ENCODE results near the gene SRMS. TPM values are rescaled to one million over a fixed set of nuclear protein-coding genes. Genes with fewer than 3 reads are reported as not detected.

The SRMS gene
- polyA plus RNA-seq, 1 donor (not counting 4 experiments of a cell fraction or from before 2014, with no cell fraction given) = 0.10 TPM

DNA sequence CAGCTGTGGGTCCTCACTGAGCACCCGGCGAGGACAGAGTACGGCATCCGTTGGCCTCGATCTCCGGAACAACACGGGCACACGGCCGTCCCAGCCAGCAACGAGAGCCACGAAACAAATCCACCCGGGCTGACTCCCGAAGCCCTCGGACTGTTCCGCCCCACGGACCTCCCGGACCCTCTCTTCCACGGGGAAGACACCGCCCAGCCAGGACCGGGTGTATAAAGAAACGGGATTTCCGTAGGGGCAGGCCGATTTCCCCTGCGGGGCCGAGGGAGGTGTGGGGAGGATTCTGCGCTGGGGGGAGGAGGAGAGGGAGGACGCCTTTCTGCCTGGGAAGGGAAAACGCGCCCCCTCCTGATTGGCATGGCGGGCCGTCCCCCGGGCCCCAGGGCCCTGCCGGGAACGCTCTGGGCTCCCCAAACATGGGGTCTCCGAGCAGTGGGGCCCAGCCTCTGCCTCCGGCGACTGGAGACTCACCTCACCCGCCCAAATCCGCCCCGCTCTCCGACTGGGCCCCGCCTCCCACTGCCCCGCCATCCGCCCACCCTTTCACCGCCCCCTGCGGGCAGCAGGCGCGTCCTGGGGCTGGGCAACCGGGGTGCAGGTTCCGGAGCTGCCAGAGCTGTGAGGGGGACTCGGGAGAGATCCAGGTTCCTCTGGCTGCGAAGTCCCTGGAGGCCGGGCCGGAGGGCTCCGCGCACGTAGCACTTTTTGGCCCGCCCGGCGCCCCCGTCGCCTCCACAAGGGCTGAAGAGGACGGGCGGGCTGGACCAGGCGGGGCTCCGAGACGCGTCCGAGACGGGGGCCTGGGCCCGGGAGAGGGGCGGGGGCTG is 27.7 kb downstream of the SRMS start:
- Histone ChIP-seq H3K27me3 (ENCODE audit: control insufficient read depth, extremely low read depth, insufficient read depth, low read length) (no peaks in the 10 kb centered on the region), H3K4me2 (ENCODE audit: control insufficient read depth, extremely low read depth, insufficient read depth, low read depth, low read length) (peak overlapping the region; percentile 82), H4K20me1 (ENCODE audit: control insufficient read depth, extremely low read depth, insufficient read depth, low read length) (peaks cover 16% of the 10 kb centered on the region), H2AFZ (ENCODE audit: control insufficient read depth, low read length) (peak overlapping the region; percentile 83), H3K9ac (ENCODE audit: control insufficient read depth, extremely low read depth, insufficient read depth, low read length) (peak overlapping the region; percentile 86), H3K9me3 (ENCODE audit: control insufficient read depth, low read depth, low read length) (peaks cover 6% of the 10 kb centered on the region), H3K4me1 (ENCODE audit: control insufficient read depth, extremely low read depth, insufficient read depth, low read length) (peaks cover 10% of the 10 kb centered on the region), H3K79me2 (ENCODE audit: control insufficient read depth, insufficient read depth, low read length) (peaks cover 20% of the 10 kb centered on the region), H3K27ac (ENCODE audit: control insufficient read depth, insufficient read depth, low read length) (peak overlapping the region; percentile 40), H3K36me3 (ENCODE audit: control insufficient read depth in 2 of 2, extremely low read depth in 1 of 2, insufficient read depth in 2 of 2, low read length in 2 of 2) (peaks cover 11 to 19% of the 10 kb centered on the region in 2 experiments), H3K4me3 (ENCODE audit: control insufficient read depth in 2 of 3, extremely low read depth in 1 of 3, insufficient read depth in 2 of 3, low read depth in 1 of 3, low read length in 3 of 3) (peak overlapping the region; percentile 68 to 96 (median 72)), H3K9me1 (ENCODE audit: control insufficient read depth, extremely low read depth, insufficient read depth, low read length) (no peaks in the 10 kb centered on the region)
- dilution Hi-C loops (cut with MboI; ENCODE audit: extremely low pct_ligation_motif_present, low sequenced_read_pairs) = no loop called here
- FAIRE-seq (no peak), DNase-seq (ENCODE audit: low read depth, low spot score) (no peak)
- TF ChIP-seq EZH2 (IDR thresholded peaks at IDR 0.05; ENCODE audit: low read length) = no peak
- TF ChIP-seq, protein P1, sequence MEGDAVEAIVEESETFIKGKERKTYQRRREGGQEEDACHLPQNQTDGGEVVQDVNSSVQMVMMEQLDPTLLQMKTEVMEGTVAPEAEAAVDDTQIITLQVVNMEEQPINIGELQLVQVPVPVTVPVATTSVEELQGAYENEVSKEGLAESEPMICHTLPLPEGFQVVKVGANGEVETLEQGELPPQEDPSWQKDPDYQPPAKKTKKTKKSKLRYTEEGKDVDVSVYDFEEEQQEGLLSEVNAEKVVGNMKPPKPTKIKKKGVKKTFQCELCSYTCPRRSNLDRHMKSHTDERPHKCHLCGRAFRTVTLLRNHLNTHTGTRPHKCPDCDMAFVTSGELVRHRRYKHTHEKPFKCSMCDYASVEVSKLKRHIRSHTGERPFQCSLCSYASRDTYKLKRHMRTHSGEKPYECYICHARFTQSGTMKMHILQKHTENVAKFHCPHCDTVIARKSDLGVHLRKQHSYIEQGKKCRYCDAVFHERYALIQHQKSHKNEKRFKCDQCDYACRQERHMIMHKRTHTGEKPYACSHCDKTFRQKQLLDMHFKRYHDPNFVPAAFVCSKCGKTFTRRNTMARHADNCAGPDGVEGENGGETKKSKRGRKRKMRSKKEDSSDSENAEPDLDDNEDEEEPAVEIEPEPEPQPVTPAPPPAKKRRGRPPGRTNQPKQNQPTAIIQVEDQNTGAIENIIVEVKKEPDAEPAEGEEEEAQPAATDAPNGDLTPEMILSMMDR (optimal IDR thresholded peaks at IDR 0.05 in 1 of 3, IDR thresholded peaks at IDR 0.05 in 1 of 3, conservative IDR thresholded peaks at IDR 0.05 in 1 of 3; ENCODE audit: extremely low read depth in 1 of 3, insufficient read depth in 2 of 3, low read length in 3 of 3) = peak in 2 of 3 experiments; percentile 29 to 33

DNA sequence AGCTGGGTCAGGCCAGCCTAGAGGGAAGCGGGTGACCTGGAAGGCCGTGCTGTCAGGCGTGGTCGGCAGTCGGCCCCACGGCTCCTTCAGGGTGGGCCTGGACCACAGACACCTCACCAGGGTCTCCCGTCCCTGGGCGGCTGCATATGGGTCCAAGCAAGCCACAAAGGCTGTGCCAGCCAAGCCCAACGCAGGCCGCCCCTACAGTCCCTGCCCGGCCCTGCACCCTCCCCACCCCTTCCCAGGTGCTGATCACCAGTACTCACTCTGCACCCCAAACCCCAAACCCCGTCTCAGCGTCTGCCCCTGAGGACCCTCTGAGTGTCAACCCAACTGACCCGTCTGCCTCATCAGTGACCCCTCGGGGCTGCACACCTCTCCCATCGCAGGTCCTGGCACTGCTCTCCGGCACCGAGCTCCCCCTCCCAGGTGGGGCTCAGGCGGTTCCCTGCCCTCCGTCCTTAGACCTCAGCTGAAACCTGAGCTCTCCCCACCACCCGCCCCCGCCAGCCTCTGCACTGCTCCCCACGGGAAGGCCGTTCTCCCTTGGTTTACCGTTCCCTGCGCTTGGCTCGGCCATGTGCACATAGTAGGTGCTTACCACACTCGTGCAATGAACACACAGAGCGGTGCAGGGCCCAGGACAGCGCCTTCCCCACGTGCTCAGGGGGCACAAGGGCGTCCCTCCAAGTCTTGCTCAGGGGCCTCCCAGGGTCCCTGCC is 28.4 kb downstream of the SRMS start:
- Histone ChIP-seq H3K4me1 (ENCODE audit: control insufficient read depth, extremely low read depth, insufficient read depth, low read length) (peaks cover 10% of the 10 kb centered on the region), H3K36me3 (ENCODE audit: control insufficient read depth in 2 of 2, extremely low read depth in 1 of 2, insufficient read depth in 2 of 2, low read length in 2 of 2) (peaks cover 11 to 19% of the 10 kb centered on the region in 2 experiments), H3K9me3 (ENCODE audit: control insufficient read depth, low read depth, low read length) (peaks cover 6% of the 10 kb centered on the region), H3K27ac (ENCODE audit: control insufficient read depth, insufficient read depth, low read length) (no peak overlapping the region), H3K9me1 (ENCODE audit: control insufficient read depth, extremely low read depth, insufficient read depth, low read length) (no peaks in the 10 kb centered on the region), H3K4me3 (ENCODE audit: control insufficient read depth in 2 of 3, extremely low read depth in 1 of 3, insufficient read depth in 2 of 3, low read depth in 1 of 3, low read length in 3 of 3) (peak overlapping the region; percentile 46 to 96 (median 72)), H3K4me2 (ENCODE audit: control insufficient read depth, extremely low read depth, insufficient read depth, low read depth, low read length) (peak overlapping the region; percentile 82), H3K9ac (ENCODE audit: control insufficient read depth, extremely low read depth, insufficient read depth, low read length) (peak overlapping the region; percentile 86), H2AFZ (ENCODE audit: control insufficient read depth, low read length) (peak overlapping the region; percentile 83), H3K79me2 (ENCODE audit: control insufficient read depth, insufficient read depth, low read length) (peaks cover 20% of the 10 kb centered on the region), H3K27me3 (ENCODE audit: control insufficient read depth, extremely low read depth, insufficient read depth, low read length) (no peaks in the 10 kb centered on the region), H4K20me1 (ENCODE audit: control insufficient read depth, extremely low read depth, insufficient read depth, low read length) (peaks cover 16% of the 10 kb centered on the region)
- FAIRE-seq (no peak), DNase-seq (ENCODE audit: low read depth, low spot score) (no peak)
- dilution Hi-C loops (cut with MboI; ENCODE audit: extremely low pct_ligation_motif_present, low sequenced_read_pairs) = no loop called here
- TF ChIP-seq, protein P1 (optimal IDR thresholded peaks at IDR 0.05 in 1 of 3, IDR thresholded peaks at IDR 0.05 in 1 of 3, conservative IDR thresholded peaks at IDR 0.05 in 1 of 3; ENCODE audit: extremely low read depth in 1 of 3, insufficient read depth in 2 of 3, low read length in 3 of 3) = no peak
- TF ChIP-seq EZH2 (IDR thresholded peaks at IDR 0.05; ENCODE audit: low read length) = no peak
